Coronary artery (tissue), 2 donors: ENCODE data around the gene INSC.

Experiments
- DNase-seq: peaks from one replicate; pipeline ENCODE4 v3.0.0-alpha.2; 2017; ENCODE audit warnings: low spot score
- H3K27ac ChIP-seq, 2 donors: fragments of 200-600 bp; sonication (generic); one replicate each; pipeline ENCODE4 v1.5.1; 2016 to 2019
- H3K4me3 ChIP-seq: fragments of 200-600 bp; sonication (generic); 2 replicates; pipeline ENCODE4 v1.5.1; 2016; ENCODE audit warnings: mild to moderate bottlenecking, moderate library complexity
- TF ChIP-seq, protein P1 (sequence below): fragments of 200-600 bp; sonication (generic); IDR thresholded peaks from one replicate; pipeline ENCODE4 v1.5.1; 2019; ENCODE audit warnings: antibody characterized with exemption

INSC gene

DNA sequence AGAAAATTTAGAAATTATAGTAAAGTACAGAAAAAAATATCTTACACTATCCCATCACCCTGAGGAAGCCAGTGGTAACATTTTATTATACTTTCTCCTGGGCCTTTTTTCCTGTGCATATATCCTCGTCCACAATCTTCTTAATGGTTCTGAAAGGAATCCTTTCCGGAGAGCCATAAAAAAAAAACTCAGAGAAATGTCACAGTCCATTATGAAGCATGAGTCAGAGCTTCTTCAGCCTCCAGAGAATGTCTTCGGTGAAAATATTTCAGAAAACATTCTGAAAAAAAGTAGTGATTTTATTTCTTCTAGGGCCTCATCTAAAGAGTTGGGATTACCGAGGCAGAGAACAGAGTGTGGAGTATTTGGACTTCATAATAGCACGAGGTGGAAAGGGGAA, 163.4 kb downstream of the INSC start:
- DNase-seq: no peak
- H3K4me3 ChIP-seq: no peak overlapping the region
- TF ChIP-seq, protein P1, sequence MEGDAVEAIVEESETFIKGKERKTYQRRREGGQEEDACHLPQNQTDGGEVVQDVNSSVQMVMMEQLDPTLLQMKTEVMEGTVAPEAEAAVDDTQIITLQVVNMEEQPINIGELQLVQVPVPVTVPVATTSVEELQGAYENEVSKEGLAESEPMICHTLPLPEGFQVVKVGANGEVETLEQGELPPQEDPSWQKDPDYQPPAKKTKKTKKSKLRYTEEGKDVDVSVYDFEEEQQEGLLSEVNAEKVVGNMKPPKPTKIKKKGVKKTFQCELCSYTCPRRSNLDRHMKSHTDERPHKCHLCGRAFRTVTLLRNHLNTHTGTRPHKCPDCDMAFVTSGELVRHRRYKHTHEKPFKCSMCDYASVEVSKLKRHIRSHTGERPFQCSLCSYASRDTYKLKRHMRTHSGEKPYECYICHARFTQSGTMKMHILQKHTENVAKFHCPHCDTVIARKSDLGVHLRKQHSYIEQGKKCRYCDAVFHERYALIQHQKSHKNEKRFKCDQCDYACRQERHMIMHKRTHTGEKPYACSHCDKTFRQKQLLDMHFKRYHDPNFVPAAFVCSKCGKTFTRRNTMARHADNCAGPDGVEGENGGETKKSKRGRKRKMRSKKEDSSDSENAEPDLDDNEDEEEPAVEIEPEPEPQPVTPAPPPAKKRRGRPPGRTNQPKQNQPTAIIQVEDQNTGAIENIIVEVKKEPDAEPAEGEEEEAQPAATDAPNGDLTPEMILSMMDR: no peak
- H3K27ac ChIP-seq: no peak overlapping the region

DNA sequence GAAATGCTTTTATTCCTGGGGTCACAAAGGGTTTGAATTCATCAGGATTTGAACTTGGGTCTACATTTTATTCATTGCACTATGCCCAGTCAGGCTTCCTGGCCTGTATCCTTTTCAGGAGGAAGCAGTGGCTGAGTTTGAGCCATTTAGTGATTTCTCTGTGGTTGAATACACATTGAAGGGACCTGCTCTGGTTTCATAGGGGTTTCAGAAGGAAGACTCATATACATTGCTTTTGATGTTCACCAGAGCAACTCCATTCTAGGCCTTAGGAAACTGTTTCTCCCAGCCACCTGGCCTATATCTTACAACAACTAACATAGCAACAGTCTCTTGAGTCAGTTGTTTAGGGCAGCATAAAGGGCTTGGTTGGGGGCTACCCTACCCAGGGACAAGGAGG, 165.7 kb downstream of the INSC start:
- TF ChIP-seq, protein P1: no peak
- no peak for DNase-seq

DNA sequence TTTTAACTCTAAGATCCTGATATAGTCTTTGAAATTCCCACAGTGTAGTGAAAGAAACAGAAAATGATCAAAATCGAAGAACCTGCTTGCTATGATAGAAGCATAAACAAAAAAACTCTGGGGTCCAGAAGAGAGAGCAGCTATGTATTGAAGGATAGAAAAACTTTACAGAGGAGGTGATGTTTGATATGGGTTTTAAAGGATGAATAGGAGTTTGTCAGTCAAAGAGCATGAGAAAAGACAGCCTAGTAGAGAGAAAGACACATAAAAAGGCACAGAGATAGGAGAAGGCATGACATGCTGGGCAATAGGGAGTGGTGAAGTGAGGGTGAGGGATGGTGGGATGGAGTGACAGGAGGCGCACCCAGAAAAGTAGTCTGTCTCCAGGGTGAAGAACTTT, 168.0 kb downstream of the INSC start:
- DNase-seq: no peak
- no peak overlapping the region for H3K4me3 ChIP-seq
- no peak overlapping the region for H3K27ac ChIP-seq
- TF ChIP-seq, protein P1: no peak

More for the DNA sequence above, 165.7 kb downstream of the INSC start:
- no peak overlapping the region for H3K27ac ChIP-seq
- H3K4me3 ChIP-seq: no peak overlapping the region

DNA sequence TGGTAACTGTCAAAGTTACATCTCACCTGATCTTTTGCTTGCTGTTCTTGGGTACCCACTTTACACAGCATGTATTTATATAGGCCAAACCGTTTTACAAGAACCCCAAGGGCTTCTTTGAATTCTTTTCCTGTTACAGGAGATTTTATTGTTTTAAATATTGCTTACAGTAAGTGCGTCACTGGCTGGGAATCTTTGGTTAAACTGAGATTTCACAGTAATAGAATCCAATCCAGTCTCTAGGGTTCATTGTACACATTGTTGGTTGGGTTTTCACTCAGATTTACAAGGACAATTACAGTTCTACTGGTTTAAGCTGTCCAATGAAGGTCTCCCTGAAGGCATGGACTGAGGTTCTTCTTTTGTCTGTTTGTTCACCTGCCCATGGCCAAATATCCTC, 171.7 kb downstream of the INSC start:
- TF ChIP-seq, protein P1: no peak
- H3K27ac ChIP-seq: no peak overlapping the region
- DNase-seq: no peak
- H3K4me3 ChIP-seq: no peak overlapping the region

DNA sequence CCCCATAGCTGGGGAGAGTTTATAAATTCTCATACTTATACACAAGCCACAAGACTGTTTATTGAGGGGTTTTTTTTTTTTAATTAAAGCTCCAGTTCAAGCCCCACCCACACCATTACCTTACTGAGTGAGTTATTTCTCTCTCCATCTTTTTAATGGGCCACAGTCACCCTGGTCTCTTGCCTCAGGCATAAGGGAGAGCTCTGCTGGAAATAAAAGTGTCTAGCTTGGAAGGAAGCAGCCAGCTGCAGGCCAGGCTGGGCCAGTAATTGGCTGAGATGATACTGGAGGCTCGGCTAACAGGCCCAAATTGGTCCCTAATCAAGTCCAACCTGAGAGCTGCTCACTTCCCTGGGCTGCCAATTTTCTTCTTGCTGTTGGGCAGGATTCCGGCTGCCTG, 174.1 kb downstream of the INSC start:
- Histone ChIP-seq H3K27ac (no peak overlapping the region), H3K4me3 (no peak overlapping the region)
- DNase-seq: no peak
- TF ChIP-seq, protein P1: no peak

DNA sequence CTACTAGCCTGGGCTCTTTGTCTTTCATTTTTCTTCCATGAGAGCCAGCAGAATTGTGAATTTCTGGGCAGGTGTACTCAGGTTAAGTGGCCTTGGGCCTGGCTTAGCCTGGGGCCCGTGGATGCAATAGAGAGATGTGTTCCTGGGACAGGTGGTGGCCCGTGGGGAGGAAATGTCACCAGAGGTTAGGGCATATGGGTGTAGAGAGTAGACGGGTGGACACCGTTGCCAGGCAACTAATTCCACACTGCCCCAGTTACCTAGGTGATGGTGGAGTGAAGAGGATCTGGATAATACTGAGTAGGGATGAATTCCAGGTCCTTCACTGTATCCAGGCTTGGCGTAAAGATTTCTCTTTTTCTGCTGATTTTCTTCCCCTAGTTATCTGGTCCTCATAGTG, 175.0 kb downstream of the INSC start:
- Histone ChIP-seq H3K27ac (no peak overlapping the region), H3K4me3 (no peak overlapping the region)
- TF ChIP-seq, protein P1: no peak
- no peak for DNase-seq

DNA sequence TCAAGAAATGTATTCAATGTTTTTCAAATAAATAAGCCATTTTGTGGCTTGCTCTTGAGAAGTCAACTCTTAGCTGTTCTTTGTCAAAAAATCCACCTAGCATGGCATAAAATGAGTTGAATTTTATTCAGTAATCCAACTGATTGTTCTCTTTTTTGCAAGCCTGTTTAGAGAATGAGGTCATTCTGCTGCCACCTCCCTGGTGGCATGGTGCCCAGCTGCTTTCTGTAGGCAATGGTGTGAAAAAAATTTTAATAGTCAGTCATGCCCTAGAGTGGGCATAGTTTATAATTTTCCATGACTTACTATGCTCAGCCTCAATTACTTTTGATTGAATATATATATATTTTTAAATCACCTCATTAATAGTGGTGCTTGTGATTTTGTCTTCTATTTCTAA, 177.2 kb downstream of the INSC start:
- DNase-seq: no peak
- TF ChIP-seq, protein P1: no peak
- H3K4me3 ChIP-seq: no peak overlapping the region
- no peak overlapping the region for H3K27ac ChIP-seq
